ENCODE data around the gene CDC7.

DNA sequence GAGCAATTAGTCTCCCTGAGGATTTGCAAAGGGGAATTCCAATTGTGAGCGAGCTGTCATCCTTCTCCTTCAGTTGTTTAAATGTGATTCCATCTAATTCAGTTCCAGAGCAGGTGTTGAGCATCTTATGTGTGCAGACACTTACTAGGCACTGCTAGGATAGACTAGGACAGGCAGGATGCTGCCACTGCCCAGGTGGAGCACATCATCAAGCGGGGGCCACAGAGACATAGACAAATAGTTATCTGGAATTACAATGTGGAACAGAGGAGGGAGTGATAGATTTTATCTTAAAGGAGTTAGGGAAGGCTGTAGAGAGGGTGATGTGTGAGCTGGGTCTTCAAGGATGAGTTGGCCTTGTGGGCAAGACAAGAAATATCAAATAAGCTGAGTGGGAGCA lies 55.9 kb downstream of the CDC7 start:
- TF ChIP-seq TCF7L2 (IDR thresholded peaks at IDR 0.05; ENCODE audit: borderline replicate concordance, extremely low read depth, insufficient read depth, insufficient read length) (no peak), POLR2A (IDR thresholded peaks at IDR 0.05; ENCODE audit: borderline replicate concordance, extremely low read depth, insufficient read depth, insufficient read length) (no peak)
- TF ChIP-seq, protein P1, sequence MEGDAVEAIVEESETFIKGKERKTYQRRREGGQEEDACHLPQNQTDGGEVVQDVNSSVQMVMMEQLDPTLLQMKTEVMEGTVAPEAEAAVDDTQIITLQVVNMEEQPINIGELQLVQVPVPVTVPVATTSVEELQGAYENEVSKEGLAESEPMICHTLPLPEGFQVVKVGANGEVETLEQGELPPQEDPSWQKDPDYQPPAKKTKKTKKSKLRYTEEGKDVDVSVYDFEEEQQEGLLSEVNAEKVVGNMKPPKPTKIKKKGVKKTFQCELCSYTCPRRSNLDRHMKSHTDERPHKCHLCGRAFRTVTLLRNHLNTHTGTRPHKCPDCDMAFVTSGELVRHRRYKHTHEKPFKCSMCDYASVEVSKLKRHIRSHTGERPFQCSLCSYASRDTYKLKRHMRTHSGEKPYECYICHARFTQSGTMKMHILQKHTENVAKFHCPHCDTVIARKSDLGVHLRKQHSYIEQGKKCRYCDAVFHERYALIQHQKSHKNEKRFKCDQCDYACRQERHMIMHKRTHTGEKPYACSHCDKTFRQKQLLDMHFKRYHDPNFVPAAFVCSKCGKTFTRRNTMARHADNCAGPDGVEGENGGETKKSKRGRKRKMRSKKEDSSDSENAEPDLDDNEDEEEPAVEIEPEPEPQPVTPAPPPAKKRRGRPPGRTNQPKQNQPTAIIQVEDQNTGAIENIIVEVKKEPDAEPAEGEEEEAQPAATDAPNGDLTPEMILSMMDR (IDR thresholded peaks at IDR 0.05 in 2 of 3, conservative IDR thresholded peaks at IDR 0.05 in 1 of 3; ENCODE audit: borderline replicate concordance in 1 of 3, insufficient read depth in 1 of 3, low read depth in 2 of 3, low read length in 2 of 3) = no peak
- TF ChIP-seq, protein P2, sequence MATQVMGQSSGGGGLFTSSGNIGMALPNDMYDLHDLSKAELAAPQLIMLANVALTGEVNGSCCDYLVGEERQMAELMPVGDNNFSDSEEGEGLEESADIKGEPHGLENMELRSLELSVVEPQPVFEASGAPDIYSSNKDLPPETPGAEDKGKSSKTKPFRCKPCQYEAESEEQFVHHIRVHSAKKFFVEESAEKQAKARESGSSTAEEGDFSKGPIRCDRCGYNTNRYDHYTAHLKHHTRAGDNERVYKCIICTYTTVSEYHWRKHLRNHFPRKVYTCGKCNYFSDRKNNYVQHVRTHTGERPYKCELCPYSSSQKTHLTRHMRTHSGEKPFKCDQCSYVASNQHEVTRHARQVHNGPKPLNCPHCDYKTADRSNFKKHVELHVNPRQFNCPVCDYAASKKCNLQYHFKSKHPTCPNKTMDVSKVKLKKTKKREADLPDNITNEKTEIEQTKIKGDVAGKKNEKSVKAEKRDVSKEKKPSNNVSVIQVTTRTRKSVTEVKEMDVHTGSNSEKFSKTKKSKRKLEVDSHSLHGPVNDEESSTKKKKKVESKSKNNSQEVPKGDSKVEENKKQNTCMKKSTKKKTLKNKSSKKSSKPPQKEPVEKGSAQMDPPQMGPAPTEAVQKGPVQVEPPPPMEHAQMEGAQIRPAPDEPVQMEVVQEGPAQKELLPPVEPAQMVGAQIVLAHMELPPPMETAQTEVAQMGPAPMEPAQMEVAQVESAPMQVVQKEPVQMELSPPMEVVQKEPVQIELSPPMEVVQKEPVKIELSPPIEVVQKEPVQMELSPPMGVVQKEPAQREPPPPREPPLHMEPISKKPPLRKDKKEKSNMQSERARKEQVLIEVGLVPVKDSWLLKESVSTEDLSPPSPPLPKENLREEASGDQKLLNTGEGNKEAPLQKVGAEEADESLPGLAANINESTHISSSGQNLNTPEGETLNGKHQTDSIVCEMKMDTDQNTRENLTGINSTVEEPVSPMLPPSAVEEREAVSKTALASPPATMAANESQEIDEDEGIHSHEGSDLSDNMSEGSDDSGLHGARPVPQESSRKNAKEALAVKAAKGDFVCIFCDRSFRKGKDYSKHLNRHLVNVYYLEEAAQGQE (IDR thresholded peaks at IDR 0.05; ENCODE audit: low read depth) = no peak

Data from HCT116 (cell line).